Measurements from ENCODE around the gene FAM20A.

Gene FAM20A

GRCh38 chr17:68565661-68566441 lies 35.3 kb downstream of the FAM20A start:
- DNase-seq (ENCODE audit: low read depth in 2 of 2), result no peak

- no peak for DNase-seq (ENCODE audit: low read depth in 2 of 2)
Observed at GRCh38 chr17:68564415-68565111, 36.6 kb downstream of the FAM20A start.

GRCh38 chr17:68562736-68563135 lies 38.4 kb downstream of the FAM20A start:
- DNase-seq (ENCODE audit: low read depth in 2 of 2), result no peak

- no peak for DNase-seq (ENCODE audit: low read depth in 2 of 2)
Observed at GRCh38 chr17:68560966-68561720, 40.0 kb downstream of the FAM20A start.

GRCh38 chr17:68559316-68559715 lies 41.9 kb downstream of the FAM20A start:
- no peak for DNase-seq (ENCODE audit: low read depth in 2 of 2)

- DNase-seq (ENCODE audit: low read depth in 2 of 2), result no peak
Observed at GRCh38 chr17:68556551-68556950, 44.6 kb downstream of the FAM20A start.

GRCh38 chr17:68544111-68544915 lies 56.9 kb downstream of the FAM20A start:
- no peak for DNase-seq (ENCODE audit: low read depth in 2 of 2)

- no peak for DNase-seq (ENCODE audit: low read depth in 2 of 2)
Observed at GRCh38 chr17:68542698-68543463, 58.3 kb downstream of the FAM20A start.

- no peak for DNase-seq (ENCODE audit: low read depth in 2 of 2)
Observed at GRCh38 chr17:68541816-68542215, 59.4 kb downstream of the FAM20A start.

- DNase-seq (ENCODE audit: low read depth in 2 of 2), result no peak
Observed at GRCh38 chr17:68540981-68541380, 60.2 kb downstream of the FAM20A start.

- no peak for DNase-seq (ENCODE audit: low read depth in 2 of 2)
Observed at GRCh38 chr17:68539548-68540467, 61.4 kb downstream of the FAM20A start.

GRCh38 chr17:68535922-68536321 lies 65.2 kb downstream of the FAM20A start:
- DNase-seq (ENCODE audit: low read depth in 2 of 2), result no peak

GRCh38 chr17:68534695-68535088 lies 66.5 kb downstream of the FAM20A start:
- DNase-seq (ENCODE audit: low read depth in 2 of 2), result no peak

GRCh38 chr17:68533887-68534694 lies 67.1 kb downstream of the FAM20A start:
- DNase-seq (ENCODE audit: low read depth in 2 of 2), result no peak

GRCh38 chr17:68532826-68533225 lies 68.3 kb downstream of the FAM20A start:
- no peak for DNase-seq (ENCODE audit: low read depth in 2 of 2)

- no peak for DNase-seq (ENCODE audit: low read depth in 2 of 2)
Observed at GRCh38 chr17:68531252-68531651, 69.9 kb downstream of the FAM20A start.

GRCh38 chr17:68527314-68527713 lies 73.9 kb downstream of the FAM20A start:
- no peak for DNase-seq (ENCODE audit: low read depth in 2 of 2)

- no peak for DNase-seq (ENCODE audit: low read depth in 2 of 2)
Observed at GRCh38 chr17:68526548-68526947, 74.6 kb downstream of the FAM20A start.

- DNase-seq (ENCODE audit: low read depth in 2 of 2), result no peak
Observed at GRCh38 chr17:68522266-68522665, 78.9 kb downstream of the FAM20A start.

All from stimulated activated CD4-positive, alpha-beta T cell treated with anti-CD3 and anti-CD28 coated beads, Interleukin-15, amount 100 ng/mL, for 48 hours (primary cell).